Hepatocyte (in vitro differentiated cells): ENCODE results near the gene RUSC1.

Source experiments
- CTCF ChIP-seq: fragments of 200-600 bp; sonication (generic); IDR thresholded peaks from 2 replicates; pipeline ENCODE4 v1.5.1; 2016; ENCODE audit warnings: antibody characterized with exemption, mild to moderate bottlenecking; ENCODE audit not compliant: poor library complexity
- EZH2 ChIP-seq: fragments of 200-600 bp; sonication (generic); IDR thresholded peaks from 2 replicates; pipeline ENCODE4 v1.6.1; 2016; ENCODE audit warnings: antibody characterized with exemption, mild to moderate bottlenecking, borderline replicate concordance
- EZH2phosphoT487 ChIP-seq: fragments of 200-600 bp; sonication (generic); IDR thresholded peaks from one replicate; pipeline ENCODE4 v1.6.1; 2018; ENCODE audit warnings: antibody characterized with exemption, mild to moderate bottlenecking, low read depth, moderate library complexity; ENCODE audit not compliant: unreplicated experiment, severe bottlenecking

DNA sequence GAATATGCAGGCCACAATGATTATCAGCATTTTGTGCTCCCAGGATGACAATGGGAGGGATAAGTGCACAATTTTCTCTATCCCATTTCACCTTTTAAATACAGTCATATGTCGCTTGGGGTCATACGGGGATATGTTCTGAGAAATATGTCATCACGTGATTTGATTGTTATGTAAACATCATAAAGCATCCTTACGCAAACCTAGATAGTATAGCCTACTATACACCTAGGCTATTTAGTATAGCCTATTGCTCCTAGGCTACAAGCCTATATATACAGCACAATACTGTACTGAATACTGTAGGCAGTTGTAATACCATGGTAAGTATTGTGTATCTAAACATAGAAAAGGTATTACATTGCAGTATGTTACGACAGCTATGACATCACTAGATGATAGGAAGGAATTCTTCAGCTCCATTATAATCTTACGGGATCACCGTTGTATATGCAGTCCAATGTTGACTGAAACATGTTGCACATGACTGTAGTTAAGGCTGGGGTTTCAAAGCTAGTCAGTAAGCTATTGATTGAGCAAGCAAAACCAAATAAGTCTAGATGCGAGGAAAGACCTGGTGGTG lies 18.9 kb downstream of the RUSC1 start:
- no peak for TF ChIP-seq EZH2
- no peak for TF ChIP-seq CTCF
- no peak for TF ChIP-seq EZH2phosphoT487
